Epithelial cell of esophagus (primary cell): ENCODE results near the gene ISG20.
A peak's percentile ranks its signal among the peaks of the same experiment; 100 is the strongest.

Experiments
- DNase-seq: peaks from one replicate; pipeline ENCODE4 v3.0.0; 2010; ENCODE audit warnings: low read depth
- H3K4me3 ChIP-seq: 2 replicates; pipeline ENCODE4 v1.5.1; 2011; ENCODE audit warnings: mild to moderate bottlenecking, low read length, control low read depth
- TF ChIP-seq, protein P1 (sequence below): IDR thresholded peaks from 2 replicates; pipeline ENCODE4 v1.5.1; 2011; ENCODE audit warnings: low read depth, mild to moderate bottlenecking, low read length, control low read depth, inconsistent platforms; ENCODE audit not compliant: insufficient read depth; ENCODE audit errors: missing control alignments

ISG20 gene

DNA sequence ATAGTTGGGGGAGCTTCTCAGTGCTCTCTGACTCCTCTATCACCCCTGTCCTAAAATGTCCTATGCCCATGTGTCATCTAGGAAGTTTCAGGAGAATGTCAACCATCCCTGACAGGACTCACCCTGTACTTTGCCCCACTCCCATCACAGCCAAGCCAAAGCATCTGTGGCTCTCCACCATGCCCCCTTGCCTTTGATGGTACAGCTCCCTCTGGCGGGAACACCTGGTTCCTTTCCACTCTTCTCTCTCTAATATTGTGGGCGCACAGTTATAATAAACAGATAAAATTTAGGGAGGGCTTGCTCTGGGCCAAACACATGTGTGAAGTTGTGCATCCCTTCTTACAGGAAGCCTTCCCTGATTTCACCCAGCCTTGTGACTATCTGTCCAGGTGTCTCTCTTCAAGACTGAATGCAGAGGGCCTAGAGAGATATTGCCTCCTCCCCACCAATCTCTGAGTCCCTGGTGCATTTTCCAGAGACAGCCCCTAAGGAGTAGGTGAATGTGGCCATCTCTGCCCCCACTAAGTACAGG is 62.8 kb downstream of the ISG20 start:
- H3K4me3 ChIP-seq: no peak overlapping the region
- DNase-seq: peak; percentile 23
- TF ChIP-seq, protein P1, sequence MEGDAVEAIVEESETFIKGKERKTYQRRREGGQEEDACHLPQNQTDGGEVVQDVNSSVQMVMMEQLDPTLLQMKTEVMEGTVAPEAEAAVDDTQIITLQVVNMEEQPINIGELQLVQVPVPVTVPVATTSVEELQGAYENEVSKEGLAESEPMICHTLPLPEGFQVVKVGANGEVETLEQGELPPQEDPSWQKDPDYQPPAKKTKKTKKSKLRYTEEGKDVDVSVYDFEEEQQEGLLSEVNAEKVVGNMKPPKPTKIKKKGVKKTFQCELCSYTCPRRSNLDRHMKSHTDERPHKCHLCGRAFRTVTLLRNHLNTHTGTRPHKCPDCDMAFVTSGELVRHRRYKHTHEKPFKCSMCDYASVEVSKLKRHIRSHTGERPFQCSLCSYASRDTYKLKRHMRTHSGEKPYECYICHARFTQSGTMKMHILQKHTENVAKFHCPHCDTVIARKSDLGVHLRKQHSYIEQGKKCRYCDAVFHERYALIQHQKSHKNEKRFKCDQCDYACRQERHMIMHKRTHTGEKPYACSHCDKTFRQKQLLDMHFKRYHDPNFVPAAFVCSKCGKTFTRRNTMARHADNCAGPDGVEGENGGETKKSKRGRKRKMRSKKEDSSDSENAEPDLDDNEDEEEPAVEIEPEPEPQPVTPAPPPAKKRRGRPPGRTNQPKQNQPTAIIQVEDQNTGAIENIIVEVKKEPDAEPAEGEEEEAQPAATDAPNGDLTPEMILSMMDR: peak; percentile 44

DNA sequence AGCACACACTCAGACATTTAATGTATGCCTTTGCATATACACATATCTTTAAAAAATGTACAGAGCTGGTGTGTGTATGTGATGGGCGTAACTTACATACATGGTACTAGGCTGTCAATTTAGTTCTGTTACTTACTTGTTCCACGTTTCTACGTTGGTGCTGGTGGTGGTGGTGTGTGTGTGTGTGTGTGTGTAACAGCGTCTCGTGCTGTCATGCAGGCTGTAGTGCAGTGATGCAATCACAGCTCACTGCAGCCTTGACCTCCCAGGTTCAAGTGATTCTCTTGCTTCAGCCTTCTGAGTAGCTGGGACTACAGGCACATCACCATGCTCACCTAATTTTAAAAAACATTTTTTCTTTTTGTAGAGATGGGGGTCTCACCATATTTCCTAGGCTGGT is 64.2 kb downstream of the ISG20 start:
- no peak overlapping the region for H3K4me3 ChIP-seq
- TF ChIP-seq, protein P1: no peak
- no peak for DNase-seq

DNA sequence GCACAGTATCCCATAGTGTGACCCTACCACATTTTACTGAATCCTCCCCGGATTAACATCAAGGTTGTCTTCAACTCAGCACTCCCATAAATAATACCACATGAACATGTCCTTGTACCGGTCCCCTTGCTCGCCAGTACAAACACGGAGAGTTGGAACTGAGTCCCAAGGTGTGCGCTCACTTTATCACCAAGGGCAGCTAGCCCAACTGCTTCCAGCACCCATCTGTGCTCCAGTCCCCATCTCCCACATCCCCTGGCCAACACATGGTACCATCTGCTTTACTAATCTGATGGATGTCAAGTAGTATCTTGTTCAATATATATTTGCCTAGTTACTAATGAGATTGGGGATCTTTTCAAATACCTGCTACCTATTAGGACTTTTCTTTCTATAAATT is 64.7 kb downstream of the ISG20 start:
- DNase-seq: no peak

DNA sequence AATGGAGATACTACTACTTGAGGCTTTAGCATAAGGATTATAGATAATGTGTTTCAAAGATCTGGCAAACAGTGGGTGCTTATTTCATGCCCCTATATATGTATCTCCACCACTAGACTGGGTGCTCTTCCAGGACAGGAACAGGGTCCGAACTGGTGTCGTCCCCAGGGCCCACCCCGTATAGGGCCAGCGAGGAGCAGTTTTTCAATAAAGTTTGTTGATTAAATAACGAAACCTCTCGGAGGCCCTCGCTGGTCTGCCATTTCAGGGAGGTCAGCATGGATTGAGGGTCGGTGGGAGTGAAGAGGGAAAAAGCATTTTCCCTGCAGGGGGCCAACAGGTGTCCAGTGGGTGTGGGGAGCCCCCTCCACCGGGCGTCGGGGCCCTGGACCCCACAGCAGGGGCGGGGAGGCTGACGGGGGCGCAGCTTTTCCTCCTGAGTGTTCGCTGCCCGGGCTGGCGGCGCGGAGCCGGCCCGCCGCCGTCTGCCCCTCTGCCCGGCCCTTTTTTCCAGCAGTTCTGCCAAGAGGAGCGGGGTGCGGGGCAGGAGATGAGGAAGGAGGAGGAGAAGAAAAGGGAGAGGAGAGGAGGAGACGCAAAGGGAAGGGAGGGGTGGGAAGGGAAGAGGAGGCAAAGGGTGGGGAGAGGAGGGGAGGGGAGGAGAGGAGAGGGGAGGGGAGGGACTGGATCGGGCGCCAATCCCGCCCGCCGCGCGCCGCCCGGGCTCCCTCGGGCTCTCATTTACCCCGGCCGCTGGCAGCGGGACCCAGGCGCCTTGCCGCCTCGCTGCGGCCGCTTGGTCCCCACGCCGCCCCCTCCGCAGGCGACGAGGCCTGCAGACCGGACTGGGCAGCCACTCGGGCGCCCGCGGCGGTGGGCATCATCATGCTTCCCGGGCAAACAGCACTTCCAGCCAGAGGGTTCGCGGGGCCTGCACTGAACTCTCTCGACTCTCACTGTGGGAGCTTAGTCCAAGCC is 66.3 kb downstream of the ISG20 start:
- peak; percentile 23 for DNase-seq
- H3K4me3 ChIP-seq: peak overlapping the region; percentile 5
- TF ChIP-seq, protein P1: no peak

More for the DNA sequence above, 64.7 kb downstream of the ISG20 start:
- no peak overlapping the region for H3K4me3 ChIP-seq
- TF ChIP-seq, protein P1: no peak

DNA sequence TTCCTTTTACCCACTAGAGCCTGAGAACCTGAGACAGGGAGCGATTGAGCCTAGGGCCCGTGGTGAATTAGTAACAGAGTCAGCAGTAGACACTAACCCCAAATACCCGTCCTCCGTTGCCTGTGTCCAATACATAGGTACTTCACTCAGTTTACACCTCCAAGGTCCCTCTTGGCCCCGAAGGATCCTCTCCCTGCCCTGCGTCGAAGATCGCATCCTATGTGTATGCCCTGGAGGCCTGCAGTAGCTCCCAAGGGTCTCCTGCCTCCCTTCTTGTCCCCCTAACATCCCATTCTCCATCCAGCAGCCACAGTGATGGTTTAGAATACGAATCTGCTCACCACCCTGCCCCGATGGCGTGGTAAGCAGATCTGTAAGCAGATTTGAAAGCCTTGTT is 67.0 kb downstream of the ISG20 start:
- DNase-seq: no peak
- TF ChIP-seq, protein P1: no peak
- H3K4me3 ChIP-seq: no peak overlapping the region
